Tibial nerve (tissue), 4 donors: Measurements from ENCODE around the gene ENDOV.

Source experiments
- CTCF ChIP-seq, 5 experiments: fragments of 200-600 bp in 3 of 5; fragments of 450-650 bp in 2 of 5; sonication (generic) in 3 of 5; IDR thresholded peaks; one replicate each; pipeline ENCODE4 v1.5.1; 2016 to 2019; ENCODE audit warnings: antibody characterized with exemption in 5 of 5, mild to moderate bottlenecking in 3 of 5, moderate library complexity in 2 of 5
- EP300 ChIP-seq, 2 donors: sonication (generic); formaldehyde crosslinking; IDR thresholded peaks; one replicate each; pipeline ENCODE4 v1.6.1; 2017; ENCODE audit warnings: antibody characterized with exemption in 2 of 2, mild to moderate bottlenecking in 1 of 2
- POLR2A ChIP-seq, 2 donors: fragments of 450-650 bp; IDR thresholded peaks; one replicate each; pipeline ENCODE4 v1.6.1; 2017; ENCODE audit warnings: antibody characterized with exemption in 2 of 2, mild to moderate bottlenecking in 2 of 2, moderate library complexity in 2 of 2

- TF ChIP-seq CTCF (IDR thresholded peaks at IDR 0.05) (no peak), EP300 (IDR thresholded peaks at IDR 0.05) (no peak), POLR2A (IDR thresholded peaks at IDR 0.05) (no peak)
Measured at GRCh38 chr17:80380068-80380467, 34.9 kb upstream of the ENDOV start.
